Pancreas (tissue), 10 donors: Measurements from ENCODE around the gene DLG2. TPM values are rescaled to one million over a fixed set of nuclear protein-coding genes. Genes with fewer than 3 reads are reported as not detected.

ENCODE experiments used
- ATAC-seq, 4 donors: fragments of 200-7000 bp; cut with Tn5 transposase; one replicate each; pipeline versions ENCODE4 v1.8.0 to v1.9.1; 2020; ENCODE audit warnings: mild to moderate bottlenecking in 4 of 4, moderate library complexity in 4 of 4
- DNase-seq, 6 donors: peaks; one replicate each; pipeline ENCODE4 v3.0.0-alpha.2; 2020
- FAIRE-seq: peaks from 2 replicates; lab custom pipeline; 2012; peaks lifted over from hg19 to GRCh38; lab: Jason Lieb, UNC
- H3K27ac ChIP-seq, 4 donors: fragments of 200-600 bp; sonication (generic); 1 replicate in 3 of 4; 2 replicates in 1 of 4; pipeline versions ENCODE4 v1.5.0 to v1.8.0; 2020
- H3K27me3 ChIP-seq, 4 donors: fragments of 200-600 bp; one replicate each; pipeline ENCODE4 v1.8.0; 2021
- H3K36me3 ChIP-seq, 3 donors: fragments of 200-600 bp; sonication (generic) in 1 of 3; one replicate each; pipeline versions ENCODE4 v1.5.0 to v1.8.0; 2020 to 2021
- H3K4me1 ChIP-seq, 3 donors: fragments of 200-600 bp; one replicate each; pipeline ENCODE4 v1.8.0; 2021
- H3K4me3 ChIP-seq, 4 donors: fragments of 200-600 bp; sonication (generic) in 2 of 4; one replicate each; pipeline versions ENCODE4 v1.5.0 to v1.8.0; 2020 to 2021
- H3K9me3 ChIP-seq, 4 donors: fragments of 200-600 bp; one replicate each; pipeline ENCODE4 v1.8.0; 2021
- WGBS, 2 donors: extraction: QIAGEN DNeasy Blood & Tissue Kit; methylation state at CpG; one replicate each; pipeline ENCODE4 v1.1.7; 2013; 5-methylcytosine and 5-hydroxymethylcytosine counted together
- intact Hi-C, 3 donors: fragments of 100-400 bp; cut with DNase I; formaldehyde crosslinking; loops; one replicate each; pipeline versions ENCODE4 v1.11.1 to v1.14.2; 2022
- polyA plus RNA-seq, 2 donors: library from polyadenylated mRNA; stranded (reverse); fragments of 200-250 nt; gene quantifications; one replicate each; pipeline ENCODE4 v1.2.3, GENCODE V29; 2013
- total RNA-seq, 6 donors: library from RNA; stranded (reverse); fragmentation: NEBNext Ultra II Directional in 4 of 6; extraction: Animal tissue kit (Norgen Biotek cat#: 25700) in 4 of 6; gene quantifications; one replicate each; pipeline versions ENCODE4 v1.2.1 to v1.2.4, GENCODE V29; 2021 to 2023
- TF ChIP-seq, protein P1 (sequence below), 4 donors: fragments of 200-600 bp; sonication (generic) in 3 of 4; IDR thresholded peaks; one replicate each; pipeline versions ENCODE4 v1.5.0 to v1.8.0; 2021; ENCODE audit warnings: antibody characterized with exemption in 4 of 4
- donor health status: healthy with polysubstance abuse.
- donor health status: DM: no; HTN: no; CAD: no; lungs with moderate emphysema.
- donor health status: DM: no; HTN: no; CAD: no.
- donor health status: control.
- donor health status: control.
- donor health status: Bipolar disorder and iron deficiency.
- donor health status: DM: yes; HTN: yes; CAD: no.
- donor health status: DM: no; HTN: no; CAD: no.
- donor health status: DM: no; HTN: no; CAD: no.
- donor health status: DM: yes; HTN: yes; CAD: no.

The DLG2 gene
- total and polyA plus RNA-seq, 8 donors, result 1.2 to 5.4 (median 3.6) TPM

DNA sequence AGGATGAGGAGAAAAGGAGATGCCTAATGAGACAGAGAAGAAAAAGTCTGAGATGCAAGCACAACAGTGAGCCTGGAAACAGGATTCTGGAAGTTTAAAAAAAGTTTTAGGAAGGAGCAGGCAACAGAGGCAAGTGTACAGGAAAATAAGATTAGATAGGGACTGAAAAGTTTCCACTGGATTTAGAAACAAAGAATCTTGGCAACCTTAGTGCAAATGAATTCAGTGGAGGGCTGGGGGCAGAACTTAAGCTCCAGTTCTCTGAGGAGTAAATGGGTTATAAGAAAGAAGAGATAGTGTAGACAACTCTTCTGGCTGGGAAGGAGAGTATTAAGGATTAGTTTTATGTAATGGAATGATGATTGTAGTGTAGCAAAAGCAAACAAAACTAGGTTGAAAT, 1712.1 kb downstream of the DLG2 start:
- FAIRE-seq (no peak), DNase-seq (no peak), ATAC-seq (no peak)
- Histone ChIP-seq H3K27me3 (peaks cover 0 to 3% (median 0%) of the 10 kb centered on the region in 4 donors), H3K4me3 (no peak overlapping the region), H3K36me3 (no peaks in the 10 kb centered on the region), H3K9me3 (no peaks in the 10 kb centered on the region), H3K4me1 (no peaks in the 10 kb centered on the region), H3K27ac (no peak overlapping the region)
- TF ChIP-seq, protein P1, sequence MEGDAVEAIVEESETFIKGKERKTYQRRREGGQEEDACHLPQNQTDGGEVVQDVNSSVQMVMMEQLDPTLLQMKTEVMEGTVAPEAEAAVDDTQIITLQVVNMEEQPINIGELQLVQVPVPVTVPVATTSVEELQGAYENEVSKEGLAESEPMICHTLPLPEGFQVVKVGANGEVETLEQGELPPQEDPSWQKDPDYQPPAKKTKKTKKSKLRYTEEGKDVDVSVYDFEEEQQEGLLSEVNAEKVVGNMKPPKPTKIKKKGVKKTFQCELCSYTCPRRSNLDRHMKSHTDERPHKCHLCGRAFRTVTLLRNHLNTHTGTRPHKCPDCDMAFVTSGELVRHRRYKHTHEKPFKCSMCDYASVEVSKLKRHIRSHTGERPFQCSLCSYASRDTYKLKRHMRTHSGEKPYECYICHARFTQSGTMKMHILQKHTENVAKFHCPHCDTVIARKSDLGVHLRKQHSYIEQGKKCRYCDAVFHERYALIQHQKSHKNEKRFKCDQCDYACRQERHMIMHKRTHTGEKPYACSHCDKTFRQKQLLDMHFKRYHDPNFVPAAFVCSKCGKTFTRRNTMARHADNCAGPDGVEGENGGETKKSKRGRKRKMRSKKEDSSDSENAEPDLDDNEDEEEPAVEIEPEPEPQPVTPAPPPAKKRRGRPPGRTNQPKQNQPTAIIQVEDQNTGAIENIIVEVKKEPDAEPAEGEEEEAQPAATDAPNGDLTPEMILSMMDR (IDR thresholded peaks at IDR 0.05), result no peak
- intact Hi-C loops, result no loop called here

DNA sequence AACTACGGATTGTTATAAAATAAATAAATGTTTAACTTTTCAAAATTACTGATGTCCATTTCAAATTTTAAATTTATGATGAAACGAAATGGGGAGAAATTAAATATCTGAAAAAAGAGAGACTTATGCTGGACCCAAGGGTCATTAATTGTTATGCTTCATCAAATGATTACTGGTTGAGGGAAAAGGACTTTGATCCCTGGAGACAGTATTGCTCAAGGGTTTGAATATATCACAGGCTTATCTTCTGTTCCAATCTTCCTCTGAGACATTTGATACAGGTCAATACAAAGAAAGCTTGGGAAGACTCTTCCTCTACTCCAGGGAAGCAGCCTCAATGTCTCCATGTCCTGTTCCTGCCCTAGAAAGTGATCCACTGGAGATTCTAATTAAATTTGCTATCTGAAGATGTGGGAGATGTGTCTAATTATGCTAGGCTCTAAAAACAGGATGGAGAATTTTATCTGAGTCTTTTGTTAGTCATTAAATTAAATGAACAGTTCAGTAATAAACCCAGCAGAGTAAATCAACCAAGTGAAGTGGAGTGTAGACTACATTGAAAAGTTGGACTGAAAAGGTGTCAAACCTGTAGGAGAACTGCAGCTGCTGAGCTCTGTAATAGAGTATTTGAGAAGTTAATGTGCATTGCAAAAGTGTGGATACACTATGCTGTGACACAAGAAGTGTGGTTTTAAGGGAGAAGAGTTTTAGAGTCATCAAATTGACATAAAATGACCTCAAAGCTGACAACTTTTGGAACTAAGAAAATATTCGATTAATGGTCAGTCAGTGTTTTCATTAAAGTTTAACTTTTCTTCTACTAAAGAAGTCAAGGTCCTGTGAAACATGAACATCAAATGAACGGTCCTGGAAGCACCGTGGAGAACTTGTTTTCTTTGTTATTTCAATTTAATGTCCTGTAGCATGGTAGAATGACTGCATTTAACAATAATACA, 1717.3 kb downstream of the DLG2 start:
- no peaks in the 10 kb centered on the region for H3K4me1 ChIP-seq
- TF ChIP-seq, protein P1 (IDR thresholded peaks at IDR 0.05), result no peak
- H3K27ac ChIP-seq, result no peak overlapping the region
- H3K27me3 ChIP-seq, result peaks cover 0 to 3% (median 0%) of the 10 kb centered on the region in 4 donors
- 39 to 42% methylated on average over 5 of the region's 5 CpGs for WGBS, 2 donors
- DNase-seq (no peak), ATAC-seq (no peak), FAIRE-seq (no peak)
- H3K9me3 ChIP-seq, result no peaks in the 10 kb centered on the region
- no peak overlapping the region for H3K4me3 ChIP-seq
- intact Hi-C loops, result no loop called here
- H3K36me3 ChIP-seq, result no peaks in the 10 kb centered on the region

DNA sequence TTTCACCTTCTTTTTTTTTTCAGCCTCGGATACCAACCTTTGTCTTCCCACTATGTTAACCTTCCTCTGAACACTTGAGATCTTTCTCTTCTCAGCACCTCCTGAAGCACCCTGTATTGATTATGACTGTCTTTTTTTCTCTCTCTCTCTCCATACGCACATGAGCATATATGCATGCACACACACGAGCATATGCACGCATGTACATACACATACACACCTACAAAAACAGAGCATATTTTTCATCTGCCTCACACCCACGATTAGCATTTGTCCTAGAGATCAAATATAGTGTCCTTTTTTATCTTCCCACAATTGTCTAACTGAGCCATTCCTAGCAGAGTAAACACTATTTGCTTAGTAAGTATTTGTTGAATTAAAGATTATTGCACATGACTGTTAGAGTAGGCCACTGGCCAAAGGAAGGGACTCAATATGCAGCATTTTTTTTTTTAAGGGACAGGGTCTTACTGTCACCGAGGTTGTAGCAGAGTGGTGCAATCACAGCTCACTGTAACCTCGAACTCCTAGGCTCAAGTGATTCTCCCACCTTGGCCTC, 1718.8 kb downstream of the DLG2 start:
- Histone ChIP-seq H3K27ac (no peak overlapping the region), H3K4me1 (no peaks in the 10 kb centered on the region), H3K36me3 (no peaks in the 10 kb centered on the region), H3K4me3 (no peak overlapping the region), H3K9me3 (no peaks in the 10 kb centered on the region), H3K27me3 (peaks cover 0 to 3% (median 0%) of the 10 kb centered on the region in 4 donors)
- intact Hi-C loops, result no loop called here
- no peak for DNase-seq
- WGBS, 2 donors, result 69 to 74% methylated on average over 7 of the region's 7 CpGs
- no peak for FAIRE-seq
- no peak for ATAC-seq
- TF ChIP-seq, protein P1 (IDR thresholded peaks at IDR 0.05), result no peak

DNA sequence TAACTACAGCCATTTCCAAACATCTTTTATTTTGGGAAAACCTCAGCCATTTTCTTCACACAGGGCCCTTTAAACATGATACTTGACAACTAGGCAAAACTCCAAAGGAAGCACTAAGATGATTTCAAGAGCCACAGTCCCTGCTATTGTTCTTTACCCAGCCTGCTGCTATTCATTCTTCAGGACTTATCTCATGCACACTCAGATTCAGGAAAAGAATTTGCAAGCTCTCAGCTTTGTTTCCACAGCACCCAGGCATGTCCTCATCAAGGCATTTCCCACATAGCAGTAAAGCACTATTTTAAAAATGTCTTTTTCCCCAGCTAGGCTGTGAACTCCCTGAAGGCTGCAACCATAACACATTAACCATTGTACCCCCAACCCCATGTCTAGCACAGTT, 1731.6 kb downstream of the DLG2 start:
- no peak overlapping the region for H3K4me3 ChIP-seq
- H3K4me1 ChIP-seq, result no peaks in the 10 kb centered on the region
- FAIRE-seq (no peak), ATAC-seq (no peak), DNase-seq (no peak)
- intact Hi-C loops, result no loop called here
- no peaks in the 10 kb centered on the region for H3K9me3 ChIP-seq
- no peaks in the 10 kb centered on the region for H3K27me3 ChIP-seq
- no peak overlapping the region for H3K27ac ChIP-seq
- TF ChIP-seq, protein P1 (IDR thresholded peaks at IDR 0.05), result no peak
- H3K36me3 ChIP-seq, result no peaks in the 10 kb centered on the region

DNA sequence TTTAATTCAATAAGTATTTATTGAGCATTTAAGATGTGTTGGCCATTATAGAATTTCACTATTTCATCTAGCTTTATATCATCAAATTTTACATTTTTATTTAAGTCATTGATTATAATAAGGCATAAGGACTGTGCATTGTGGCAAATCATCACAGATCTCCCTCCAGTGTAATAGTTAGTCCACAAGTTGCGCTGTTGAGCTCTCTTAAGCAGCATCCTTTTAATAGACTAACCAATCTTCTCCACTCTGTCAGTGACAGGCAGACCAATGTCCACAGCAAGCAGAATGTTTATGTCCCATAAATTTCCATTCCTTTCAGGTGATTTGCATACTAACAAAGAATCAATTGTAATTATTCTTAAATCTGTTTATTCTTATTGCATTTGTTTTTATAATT, 1745.7 kb downstream of the DLG2 start:
- Histone ChIP-seq H3K4me3 (no peak overlapping the region), H3K27ac (no peak overlapping the region), H3K9me3 (no peaks in the 10 kb centered on the region), H3K4me1 (no peaks in the 10 kb centered on the region), H3K27me3 (peaks cover 0 to 6% (median 0%) of the 10 kb centered on the region in 4 donors), H3K36me3 (no peaks in the 10 kb centered on the region)
- ATAC-seq, result no peak
- intact Hi-C loops, result no loop called here
- FAIRE-seq, result no peak
- TF ChIP-seq, protein P1 (IDR thresholded peaks at IDR 0.05), result no peak
- DNase-seq, result no peak
- WGBS, 2 donors, result 89 to 100% methylated on average over 1 of the region's 1 CpG
